Measurements from ENCODE around the gene TNNI3. TPM values are rescaled to one million over a fixed set of nuclear protein-coding genes. Genes with fewer than 3 reads are reported as not detected.
A peak's percentile ranks its signal among the peaks of the same experiment; 100 is the strongest.

The TNNI3 gene
- total RNA-seq, 1 donor from 2014 or later = 4.3 TPM

DNA sequence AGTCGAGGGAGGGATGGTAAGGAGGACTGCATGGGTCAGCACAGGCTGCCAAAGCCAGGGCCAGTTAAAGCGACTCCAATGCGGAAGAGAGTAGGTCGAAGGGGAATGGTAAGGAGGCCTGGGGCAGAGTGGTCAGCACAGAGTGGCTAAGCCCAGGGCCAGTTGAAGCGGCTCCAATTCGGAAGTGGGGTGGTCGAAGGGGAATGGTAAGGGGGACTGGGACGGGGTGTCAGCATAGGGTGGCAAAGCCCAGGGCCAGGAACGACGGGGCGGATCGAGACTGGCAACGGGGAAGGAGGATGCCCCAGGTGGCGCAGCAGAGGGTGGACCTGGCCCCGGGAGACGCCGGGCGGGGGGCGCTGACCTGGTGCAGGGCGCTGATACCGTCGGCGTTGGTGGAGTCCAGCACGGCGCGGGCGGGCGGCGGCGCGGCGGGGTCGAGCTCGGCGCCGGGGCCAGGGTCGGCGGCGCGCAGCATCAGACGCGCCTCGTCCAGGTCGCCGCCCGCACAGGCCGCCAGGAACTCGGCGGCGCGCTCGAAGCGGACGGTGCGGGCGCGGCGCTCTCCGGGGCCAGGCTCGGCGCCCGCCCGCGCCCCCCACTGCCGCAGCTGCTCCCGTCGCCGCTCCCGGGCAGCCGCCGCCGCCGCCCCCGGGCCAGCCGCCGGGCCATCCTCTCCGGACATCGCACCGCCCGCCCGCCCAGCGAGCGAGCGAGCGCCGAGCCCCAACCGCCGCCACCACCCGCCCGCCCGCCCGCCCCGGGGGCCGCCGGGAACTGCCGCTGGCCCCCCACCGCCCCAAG lies 40.5 kb downstream of the TNNI3 start, which contains the start of gene PPP1R12C:
TSS of gene PPP1R12C (minus strand) at position 779 of the 804 bp plus-strand sequence. CDS start at position 685, 94 bp downstream.
- DNase-seq (ENCODE audit: extremely low spot score, unreplicated experiment) = no peak
- Mint-ChIP-seq H3K36me3 (no peaks in the 10 kb centered on the region), H3K4me3 (peak within 1 kb of the TSS; percentile 100), H3K4me1 (ENCODE audit: unreplicated experiment) (peaks cover 28% of the 10 kb centered on the region), H3K27ac (peak within 1 kb of the TSS; percentile 99), H3K9me3 (no peaks in the 10 kb centered on the region), H3K27me3 (peaks cover 12% of the 10 kb centered on the region)
- TF ChIP-seq, protein P1, sequence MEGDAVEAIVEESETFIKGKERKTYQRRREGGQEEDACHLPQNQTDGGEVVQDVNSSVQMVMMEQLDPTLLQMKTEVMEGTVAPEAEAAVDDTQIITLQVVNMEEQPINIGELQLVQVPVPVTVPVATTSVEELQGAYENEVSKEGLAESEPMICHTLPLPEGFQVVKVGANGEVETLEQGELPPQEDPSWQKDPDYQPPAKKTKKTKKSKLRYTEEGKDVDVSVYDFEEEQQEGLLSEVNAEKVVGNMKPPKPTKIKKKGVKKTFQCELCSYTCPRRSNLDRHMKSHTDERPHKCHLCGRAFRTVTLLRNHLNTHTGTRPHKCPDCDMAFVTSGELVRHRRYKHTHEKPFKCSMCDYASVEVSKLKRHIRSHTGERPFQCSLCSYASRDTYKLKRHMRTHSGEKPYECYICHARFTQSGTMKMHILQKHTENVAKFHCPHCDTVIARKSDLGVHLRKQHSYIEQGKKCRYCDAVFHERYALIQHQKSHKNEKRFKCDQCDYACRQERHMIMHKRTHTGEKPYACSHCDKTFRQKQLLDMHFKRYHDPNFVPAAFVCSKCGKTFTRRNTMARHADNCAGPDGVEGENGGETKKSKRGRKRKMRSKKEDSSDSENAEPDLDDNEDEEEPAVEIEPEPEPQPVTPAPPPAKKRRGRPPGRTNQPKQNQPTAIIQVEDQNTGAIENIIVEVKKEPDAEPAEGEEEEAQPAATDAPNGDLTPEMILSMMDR (conservative IDR thresholded peaks at IDR 0.05) = no peak

DNA sequence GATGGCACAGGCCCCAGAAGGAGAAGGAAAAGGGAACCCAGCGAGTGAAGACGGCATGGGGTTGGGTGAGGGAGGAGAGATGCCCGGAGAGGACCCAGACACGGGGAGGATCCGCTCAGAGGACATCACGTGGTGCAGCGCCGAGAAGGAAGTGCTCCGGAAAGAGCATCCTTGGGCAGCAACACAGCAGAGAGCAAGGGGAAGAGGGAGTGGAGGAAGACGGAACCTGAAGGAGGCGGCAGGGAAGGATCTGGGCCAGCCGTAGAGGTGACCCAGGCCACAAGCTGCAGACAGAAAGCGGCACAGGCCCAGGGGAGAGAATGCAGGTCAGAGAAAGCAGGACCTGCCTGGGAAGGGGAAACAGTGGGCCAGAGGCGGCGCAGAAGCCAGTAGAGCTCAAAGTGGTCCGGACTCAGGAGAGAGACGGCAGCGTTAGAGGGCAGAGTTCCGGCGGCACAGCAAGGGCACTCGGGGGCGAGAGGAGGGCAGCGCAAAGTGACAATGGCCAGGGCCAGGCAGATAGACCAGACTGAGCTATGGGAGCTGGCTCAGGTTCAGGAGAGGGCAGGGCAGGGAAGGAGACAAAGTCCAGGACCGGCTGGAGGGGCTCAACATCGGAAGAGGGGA lies 41.2 kb downstream of the TNNI3 start:
- TF ChIP-seq, protein P1 (conservative IDR thresholded peaks at IDR 0.05) = no peak
- no peaks in the 10 kb centered on the region for H3K36me3 Mint-ChIP-seq
- H3K9me3 Mint-ChIP-seq = no peaks in the 10 kb centered on the region
- no peak for DNase-seq (ENCODE audit: extremely low spot score, unreplicated experiment)
- peak overlapping the region; percentile 98 for H3K4me3 Mint-ChIP-seq
- peaks cover 10% of the 10 kb centered on the region for H3K27me3 Mint-ChIP-seq
- H3K4me1 Mint-ChIP-seq (ENCODE audit: unreplicated experiment) = peaks cover 28% of the 10 kb centered on the region
- peak overlapping the region; percentile 97 for H3K27ac Mint-ChIP-seq

DNA sequence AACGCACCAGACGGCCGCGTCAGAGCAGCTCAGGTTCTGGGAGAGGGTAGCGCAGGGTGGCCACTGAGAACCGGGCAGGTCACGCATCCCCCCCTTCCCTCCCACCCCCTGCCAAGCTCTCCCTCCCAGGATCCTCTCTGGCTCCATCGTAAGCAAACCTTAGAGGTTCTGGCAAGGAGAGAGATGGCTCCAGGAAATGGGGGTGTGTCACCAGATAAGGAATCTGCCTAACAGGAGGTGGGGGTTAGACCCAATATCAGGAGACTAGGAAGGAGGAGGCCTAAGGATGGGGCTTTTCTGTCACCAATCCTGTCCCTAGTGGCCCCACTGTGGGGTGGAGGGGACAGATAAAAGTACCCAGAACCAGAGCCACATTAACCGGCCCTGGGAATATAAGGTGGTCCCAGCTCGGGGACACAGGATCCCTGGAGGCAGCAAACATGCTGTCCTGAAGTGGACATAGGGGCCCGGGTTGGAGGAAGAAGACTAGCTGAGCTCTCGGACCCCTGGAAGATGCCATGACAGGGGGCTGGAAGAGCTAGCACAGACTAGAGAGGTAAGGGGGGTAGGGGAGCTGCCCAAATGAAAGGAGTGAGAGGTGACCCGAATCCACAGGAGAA lies 42.0 kb downstream of the TNNI3 start:
- Mint-ChIP-seq H3K9me3 (no peaks in the 10 kb centered on the region), H3K4me3 (peak overlapping the region; percentile 98), H3K4me1 (ENCODE audit: unreplicated experiment) (peaks cover 28% of the 10 kb centered on the region), H3K27ac (peak overlapping the region; percentile 97), H3K36me3 (no peaks in the 10 kb centered on the region), H3K27me3 (peaks cover 8% of the 10 kb centered on the region)
- DNase-seq (ENCODE audit: extremely low spot score, unreplicated experiment) = no peak
- TF ChIP-seq, protein P1 (conservative IDR thresholded peaks at IDR 0.05) = no peak

DNA sequence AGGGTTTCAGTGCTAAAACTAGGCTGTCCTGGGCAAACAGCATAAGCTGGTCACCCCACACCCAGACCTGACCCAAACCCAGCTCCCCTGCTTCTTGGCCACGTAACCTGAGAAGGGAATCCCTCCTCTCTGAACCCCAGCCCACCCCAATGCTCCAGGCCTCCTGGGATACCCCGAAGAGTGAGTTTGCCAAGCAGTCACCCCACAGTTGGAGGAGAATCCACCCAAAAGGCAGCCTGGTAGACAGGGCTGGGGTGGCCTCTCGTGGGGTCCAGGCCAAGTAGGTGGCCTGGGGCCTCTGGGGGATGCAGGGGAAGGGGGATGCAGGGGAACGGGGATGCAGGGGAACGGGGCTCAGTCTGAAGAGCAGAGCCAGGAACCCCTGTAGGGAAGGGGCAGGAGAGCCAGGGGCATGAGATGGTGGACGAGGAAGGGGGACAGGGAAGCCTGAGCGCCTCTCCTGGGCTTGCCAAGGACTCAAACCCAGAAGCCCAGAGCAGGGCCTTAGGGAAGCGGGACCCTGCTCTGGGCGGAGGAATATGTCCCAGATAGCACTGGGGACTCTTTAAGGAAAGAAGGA lies 42.9 kb downstream of the TNNI3 start:
- Mint-ChIP-seq H3K27me3 (peaks cover 5% of the 10 kb centered on the region), H3K36me3 (no peaks in the 10 kb centered on the region)

DNA sequence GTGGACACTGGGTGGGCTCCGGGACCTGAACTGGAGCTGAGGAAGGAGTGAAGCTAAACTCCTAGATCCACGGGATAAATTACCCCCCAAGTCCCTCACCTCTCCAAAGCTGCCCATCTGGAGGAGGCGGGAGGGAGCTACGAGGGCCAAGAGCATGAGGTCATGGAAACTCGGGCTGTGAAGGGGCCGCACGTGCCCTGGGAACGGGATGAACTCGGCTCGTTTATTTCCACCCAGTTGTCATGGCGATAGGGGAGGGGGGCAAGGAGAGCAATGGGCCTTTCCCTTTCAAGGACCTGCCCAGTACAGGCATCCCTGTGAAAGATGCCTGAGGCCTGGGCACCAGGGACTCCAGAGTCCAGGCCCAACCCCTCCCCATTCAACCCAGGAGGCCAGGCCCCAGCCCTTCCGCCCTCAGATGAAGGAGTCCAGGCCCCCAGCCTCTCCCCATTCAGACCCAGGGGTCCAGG lies 43.9 kb downstream of the TNNI3 start:
- TF ChIP-seq, protein P1 (conservative IDR thresholded peaks at IDR 0.05) = no peak
- Mint-ChIP-seq H3K4me3 (peak overlapping the region; percentile 70), H3K27me3 (peaks cover 3% of the 10 kb centered on the region), H3K4me1 (ENCODE audit: unreplicated experiment) (peaks cover 28% of the 10 kb centered on the region), H3K27ac (peak overlapping the region; percentile 96), H3K36me3 (peaks cover 1% of the 10 kb centered on the region), H3K9me3 (no peaks in the 10 kb centered on the region)
- no peak for DNase-seq (ENCODE audit: extremely low spot score, unreplicated experiment)

More for the DNA sequence above, 42.9 kb downstream of the TNNI3 start:
- TF ChIP-seq, protein P1 (conservative IDR thresholded peaks at IDR 0.05) = no peak
- Mint-ChIP-seq H3K4me1 (ENCODE audit: unreplicated experiment) (peaks cover 28% of the 10 kb centered on the region), H3K9me3 (no peaks in the 10 kb centered on the region), H3K27ac (peak overlapping the region; percentile 97), H3K4me3 (peak overlapping the region; percentile 98)
- no peak for DNase-seq (ENCODE audit: extremely low spot score, unreplicated experiment)

Data from type B pancreatic cell (in vitro differentiated cells).